ENCODE measurements around the gene CDH7. TPM values are rescaled to one million over a fixed set of nuclear protein-coding genes. Genes with fewer than 3 reads are reported as not detected.

CDH7 gene
- total RNA-seq, 1 experiment from 2014 or later: not detected

GRCh38 chr18:65767406-65767805 lies 16.6 kb downstream of the CDH7 start:
- DNase-seq (ENCODE audit: low read depth): no peak

DNA sequence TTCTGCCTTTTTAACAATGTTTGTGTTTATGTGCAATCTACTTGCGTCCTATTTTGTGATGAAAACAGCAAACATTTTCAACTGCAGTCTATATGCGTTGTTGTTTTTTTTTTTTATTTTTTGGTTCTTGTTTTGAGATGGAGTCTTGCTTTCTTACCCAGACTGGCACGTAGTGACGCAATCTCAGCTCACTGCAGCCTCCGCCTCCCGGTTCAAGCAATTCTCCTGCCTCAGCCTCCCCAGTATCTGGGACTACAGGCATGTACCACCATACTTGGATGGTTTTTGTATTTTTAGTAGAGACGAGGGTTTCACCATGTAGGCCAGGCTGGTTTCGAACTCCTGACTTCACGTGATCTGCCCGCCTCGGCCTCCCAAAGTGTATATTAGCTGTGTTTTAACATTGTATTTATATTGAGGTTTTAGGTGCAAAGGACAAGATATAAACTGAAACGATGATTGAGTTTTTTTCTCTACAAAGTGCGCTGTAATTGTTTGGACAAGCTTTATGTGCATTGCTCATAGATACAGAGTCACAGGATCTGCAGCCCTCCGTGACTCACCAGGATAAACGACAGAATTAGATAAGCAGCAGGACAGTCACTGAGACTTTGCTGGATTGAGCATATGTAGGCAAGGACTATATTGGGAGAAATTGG lies 17.4 kb downstream of the CDH7 start:
- DNase-seq (ENCODE audit: low read depth): no peak

GRCh38 chr18:65769652-65770051 lies 18.8 kb downstream of the CDH7 start:
- DNase-seq (ENCODE audit: low read depth): no peak

- no peak for DNase-seq (ENCODE audit: low read depth)
Measured at GRCh38 chr18:65786474-65786873, 35.7 kb downstream of the CDH7 start.

- DNase-seq (ENCODE audit: low read depth): no peak
Measured at GRCh38 chr18:65788373-65788772, 37.6 kb downstream of the CDH7 start.

DNA sequence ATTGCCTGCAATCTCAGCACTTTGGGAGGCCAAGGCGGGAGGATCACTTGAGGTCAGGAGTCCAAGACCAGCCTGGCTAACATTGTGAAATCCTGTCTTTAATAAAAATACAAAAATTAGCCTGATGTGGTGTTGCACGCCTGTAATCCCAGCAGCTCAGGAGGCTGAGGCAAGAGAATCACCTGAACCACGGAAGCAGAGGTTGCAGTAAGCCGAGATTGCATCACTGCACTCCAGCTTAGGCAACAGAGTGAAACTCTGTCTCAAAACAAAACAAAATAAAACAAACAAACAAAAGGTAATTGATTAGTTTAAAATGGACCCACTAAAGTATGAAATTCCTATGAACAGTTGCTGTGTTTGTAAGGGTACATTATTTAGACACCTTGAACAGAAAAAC lies 39.8 kb downstream of the CDH7 start:
- DNase-seq (ENCODE audit: low read depth): no peak

- DNase-seq (ENCODE audit: low read depth): no peak
Measured at GRCh38 chr18:65791719-65792118, 40.9 kb downstream of the CDH7 start.

- no peak for DNase-seq (ENCODE audit: low read depth)
Measured at GRCh38 chr18:65792456-65793074, 41.8 kb downstream of the CDH7 start.

DNA sequence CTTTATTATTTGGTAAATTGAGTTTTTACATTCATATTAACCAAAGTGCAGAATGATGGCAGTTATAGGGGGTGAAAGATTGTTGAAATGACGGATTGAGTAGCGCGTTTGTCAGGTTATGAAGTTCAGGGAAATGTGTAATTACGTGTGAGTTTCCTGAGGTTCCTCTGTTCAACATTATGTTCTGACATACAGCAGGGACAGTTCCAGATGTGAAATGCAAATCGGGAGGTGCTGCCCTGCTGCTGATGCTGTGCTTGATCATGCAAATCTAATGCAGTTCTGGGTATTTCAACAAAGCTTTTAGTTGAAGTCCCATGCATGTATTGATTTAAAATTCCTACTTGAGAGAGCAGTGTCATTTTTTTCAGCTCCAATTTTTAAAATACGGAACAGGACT lies 57.9 kb downstream of the CDH7 start:
- DNase-seq (ENCODE audit: low read depth): no peak

DNA sequence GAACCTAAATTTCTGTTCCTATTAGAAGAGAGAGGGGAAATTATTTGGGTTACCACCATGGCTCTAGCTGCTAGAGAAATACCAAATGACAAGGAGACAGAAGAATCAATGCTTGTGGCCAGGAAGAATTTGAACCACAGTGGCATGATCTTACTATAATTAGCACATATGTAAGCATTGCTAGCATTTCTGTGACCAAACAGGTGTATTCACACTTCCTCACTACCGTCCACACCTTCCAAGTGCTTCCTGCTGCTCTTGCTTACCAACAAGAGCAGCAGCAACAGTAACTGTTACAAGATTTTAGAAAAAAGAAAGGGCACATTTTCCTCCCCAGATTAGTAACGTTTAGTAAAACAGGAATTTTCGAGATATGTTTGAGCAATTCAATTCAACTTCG lies 60.5 kb downstream of the CDH7 start:
- DNase-seq (ENCODE audit: low read depth): no peak

GRCh38 chr18:65815506-65815905 lies 64.7 kb downstream of the CDH7 start:
- no peak for DNase-seq (ENCODE audit: low read depth)

GRCh38 chr18:65817178-65817577 lies 66.4 kb downstream of the CDH7 start:
- no peak for DNase-seq (ENCODE audit: low read depth)

- DNase-seq (ENCODE audit: low read depth): no peak
Measured at GRCh38 chr18:65821911-65822310, 71.1 kb downstream of the CDH7 start.

- no peak for DNase-seq (ENCODE audit: low read depth)
Measured at GRCh38 chr18:65822826-65823225, 72.0 kb downstream of the CDH7 start.

DNA sequence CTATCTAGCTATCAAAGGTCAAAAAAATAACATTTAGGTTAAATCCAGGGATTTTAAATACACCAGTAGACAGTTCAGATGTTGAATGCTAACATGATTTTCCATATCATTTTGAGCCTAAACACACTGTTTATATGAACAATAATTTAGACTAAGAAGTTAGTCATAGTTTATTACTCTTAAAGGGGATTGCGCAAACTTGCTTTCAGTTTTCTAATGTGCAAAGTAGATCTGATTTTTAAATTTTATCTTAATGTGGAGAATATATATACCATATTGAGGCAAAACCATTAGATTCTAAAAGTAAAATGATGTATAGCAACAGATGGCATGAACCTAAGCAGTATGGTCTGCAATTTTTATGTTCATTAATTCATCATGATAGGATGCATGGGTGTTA lies 76.6 kb downstream of the CDH7 start:
- DNase-seq (ENCODE audit: low read depth): no peak

DNA sequence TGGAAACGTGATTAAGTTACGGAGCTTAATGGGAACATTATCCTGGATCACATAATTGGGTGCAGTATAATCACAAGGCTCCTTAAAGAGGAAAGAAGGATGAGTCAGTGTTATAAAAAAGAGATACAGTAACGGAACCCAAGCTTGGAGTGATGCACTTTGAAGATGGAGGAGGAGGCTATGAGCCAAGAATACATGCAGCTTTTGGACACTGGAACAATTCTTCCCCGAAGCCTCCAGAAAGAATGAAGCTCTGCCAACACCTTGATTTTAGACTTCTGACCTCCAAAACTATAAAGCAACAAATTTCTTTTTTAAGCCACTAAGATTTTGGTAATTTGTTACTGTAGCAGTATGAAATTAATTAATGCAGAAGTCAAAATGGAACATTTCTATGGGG lies 85.1 kb downstream of the CDH7 start:
- no peak for DNase-seq (ENCODE audit: low read depth)

GRCh38 chr18:65846107-65846506 lies 95.3 kb downstream of the CDH7 start:
- DNase-seq (ENCODE audit: low read depth): no peak

- DNase-seq (ENCODE audit: low read depth): no peak
Measured at GRCh38 chr18:65852273-65852672, 101.5 kb downstream of the CDH7 start.

GRCh38 chr18:65859075-65859474 lies 108.3 kb downstream of the CDH7 start:
- DNase-seq (ENCODE audit: low read depth): no peak

DNA sequence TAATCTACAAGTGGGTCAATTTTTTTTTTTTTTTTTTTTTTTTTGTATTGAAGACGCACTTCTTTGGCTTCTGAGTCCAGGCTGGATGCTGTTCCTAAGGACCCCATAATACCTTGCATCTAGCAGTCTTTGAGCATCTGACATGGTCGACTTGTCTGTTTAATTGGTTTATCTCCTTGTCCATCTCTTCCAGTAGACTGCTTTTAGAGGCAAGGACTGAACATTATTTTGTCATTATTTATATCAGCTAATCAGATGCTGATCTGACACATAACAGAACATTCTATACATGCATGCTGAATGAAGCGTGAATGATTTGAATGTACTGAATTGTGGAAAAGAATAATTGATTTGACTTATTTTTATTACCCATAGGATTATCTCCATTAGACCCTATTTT lies 118.7 kb downstream of the CDH7 start:
- DNase-seq (ENCODE audit: low read depth): no peak

DNA sequence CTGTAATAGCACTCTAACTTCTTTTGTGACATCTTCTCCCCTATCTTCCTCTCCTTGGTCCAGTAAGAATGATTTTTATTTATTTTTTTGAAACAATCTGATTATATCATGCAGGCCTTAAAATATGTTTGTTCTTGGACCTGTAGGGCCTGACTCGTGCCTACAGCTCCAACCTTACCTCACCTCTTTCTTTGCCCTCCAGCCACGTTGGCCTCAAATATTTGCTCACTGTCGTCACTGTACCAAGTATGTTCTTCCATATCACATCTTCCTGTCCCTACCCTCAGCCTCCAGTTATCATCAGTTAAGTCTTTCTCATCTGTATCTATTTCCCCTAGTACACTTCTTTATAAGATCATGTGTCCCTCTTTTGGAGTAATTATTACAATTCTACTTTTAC lies 125.5 kb downstream of the CDH7 start:
- no peak for DNase-seq (ENCODE audit: low read depth)

DNA sequence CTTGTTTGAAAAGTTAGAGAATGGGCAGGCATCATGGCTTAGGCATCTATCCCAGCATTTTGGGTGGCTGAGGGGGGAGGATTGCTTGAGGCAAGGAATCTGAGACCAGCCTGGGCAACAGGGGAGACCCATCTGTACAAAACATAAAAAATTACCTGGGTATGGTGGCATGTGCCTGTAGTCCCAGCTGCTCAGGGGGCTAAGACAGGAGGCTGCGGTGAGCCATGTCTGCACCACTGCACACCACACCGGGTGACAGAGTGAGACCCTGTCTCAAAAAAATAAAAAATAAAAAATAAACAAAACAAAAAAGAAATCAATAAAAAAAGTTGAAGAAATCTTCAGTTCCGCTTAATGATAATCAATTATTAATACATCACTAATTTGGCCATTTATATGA lies 146.5 kb downstream of the CDH7 start:
- DNase-seq (ENCODE audit: low read depth): no peak

DNA sequence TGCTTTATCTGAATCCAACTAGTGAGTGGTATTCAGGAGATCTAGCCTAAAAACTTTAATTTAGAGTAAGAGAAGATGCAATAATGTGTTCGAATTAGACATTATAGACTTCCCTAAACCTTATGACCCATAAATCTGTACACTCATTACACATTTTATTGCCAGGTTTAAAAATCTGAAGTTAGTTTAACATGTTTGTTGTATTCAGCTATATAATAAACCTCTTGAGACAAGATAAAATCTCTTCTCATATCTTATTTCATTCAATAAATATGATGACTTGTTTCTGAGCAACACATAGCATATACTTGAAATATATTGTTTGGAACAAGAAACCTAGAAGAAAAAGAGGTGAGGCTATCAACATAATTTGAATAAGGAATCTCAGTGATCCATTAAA lies 150.7 kb downstream of the CDH7 start:
- no peak for DNase-seq (ENCODE audit: low read depth)

DNA sequence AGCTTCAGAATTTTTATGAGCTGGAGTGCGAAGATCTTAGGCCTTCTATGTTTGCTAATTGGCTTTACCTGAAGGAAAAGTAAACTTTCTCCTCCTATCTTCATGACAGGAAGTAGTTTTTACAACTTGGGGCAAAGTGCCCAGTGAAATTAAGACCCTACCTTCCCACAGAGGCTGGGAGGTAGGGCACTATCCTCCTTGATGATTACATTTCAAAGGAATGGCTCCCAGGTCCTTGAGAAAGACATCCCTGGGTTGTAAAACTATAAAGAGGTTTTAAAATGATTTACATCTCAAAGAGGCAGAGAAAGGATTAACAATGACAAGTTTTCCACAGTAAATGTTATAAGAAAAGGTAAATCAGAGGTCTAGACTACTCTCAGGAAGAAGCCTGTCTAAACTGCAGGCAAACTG lies 155.8 kb downstream of the CDH7 start:
- no peak for DNase-seq (ENCODE audit: low read depth)
